GM23338 (cell line): ENCODE results near the gene PANK4. TPM values are rescaled to one million over a fixed set of nuclear protein-coding genes. Genes with fewer than 3 reads are reported as not detected.

Experiments used
- ATAC-seq: fragments of 200-7000 bp; cut with Tn5 transposase; 3 replicates; pipeline ENCODE4 v1.9.1; 2020
- DNase-seq: peaks from one replicate; pipeline ENCODE4 v3.0.0-alpha.2; 2015; ENCODE audit warnings: low spot score
- H2AFZ ChIP-seq: fragments of 200-600 bp; sonication (generic); 2 replicates; pipeline ENCODE4 v1.8.0; 2016; ENCODE audit warnings: antibody characterized with exemption, mild to moderate bottlenecking, moderate library complexity
- H3F3A ChIP-seq: fragments of 200-600 bp; sonication (generic); replicated peaks from 2 replicates; pipeline ENCODE4 v1.8.0; 2017; ENCODE audit warnings: antibody characterized with exemption, mixed run types, low read depth
- H3K27ac ChIP-seq: fragments of 200-600 bp; sonication (generic); 2 replicates; pipeline ENCODE4 v1.6.1; 2016; ENCODE audit warnings: low read depth
- H3K27me3 ChIP-seq: fragments of 200-600 bp; sonication (generic); 2 replicates; pipeline ENCODE4 v1.8.0; 2016; ENCODE audit warnings: mild to moderate bottlenecking, mixed run types, moderate library complexity; ENCODE audit not compliant: insufficient read depth
- H3K36me3 ChIP-seq: fragments of 200-600 bp; sonication (generic); 2 replicates; pipeline ENCODE4 v1.8.0; 2016; ENCODE audit warnings: mild to moderate bottlenecking; ENCODE audit not compliant: insufficient read depth
- H3K4me1 ChIP-seq: fragments of 200-600 bp; sonication (generic); 2 replicates; pipeline ENCODE4 v1.8.0; 2016; ENCODE audit warnings: mild to moderate bottlenecking, moderate library complexity; ENCODE audit not compliant: insufficient read depth
- H3K4me2 ChIP-seq: fragments of 200-600 bp; sonication (generic); 2 replicates; pipeline ENCODE4 v1.7.1; 2017; ENCODE audit warnings: mixed run types
- H3K4me3 ChIP-seq: fragments of 200-600 bp; sonication (generic); 2 replicates; pipeline ENCODE4 v1.6.1; 2016; ENCODE audit warnings: mixed run types
- H3K79me2 ChIP-seq: fragments of 200-600 bp; sonication (generic); replicated peaks from 2 replicates; pipeline ENCODE4 v1.8.0; 2017; ENCODE audit warnings: mild to moderate bottlenecking; ENCODE audit not compliant: insufficient read depth
- H3K9me2 ChIP-seq: fragments of 200-600 bp; sonication (generic); 2 replicates; pipeline ENCODE4 v1.8.0; 2017; ENCODE audit not compliant: insufficient read depth
- H4K20me1 ChIP-seq: fragments of 200-600 bp; sonication (generic); replicated peaks from 2 replicates; pipeline ENCODE4 v1.8.0; 2017; ENCODE audit warnings: mild to moderate bottlenecking; ENCODE audit not compliant: insufficient read depth
- H3K27ac Mint-ChIP-seq: 2 replicates; pipeline ENCODE4 v1.8.0; 2020; ENCODE audit warnings: inconsistent platforms, mild to moderate bottlenecking, moderate library complexity, mixed read lengths
- H3K27me3 Mint-ChIP-seq: 3 replicates; pipeline ENCODE4 v1.8.0; 2022; ENCODE audit warnings: low read depth, mild to moderate bottlenecking, moderate library complexity, mixed read lengths, inconsistent platforms; ENCODE audit not compliant: insufficient read depth, poor library complexity
- H3K36me3 Mint-ChIP-seq: 3 replicates; pipeline ENCODE4 v1.8.0; 2021; ENCODE audit warnings: low read depth, mild to moderate bottlenecking, inconsistent platforms, moderate library complexity, mixed read lengths
- H3K4me1 Mint-ChIP-seq: 3 replicates; pipeline ENCODE4 v1.8.0; 2020; ENCODE audit warnings: mild to moderate bottlenecking, inconsistent platforms, mixed read lengths
- H3K4me3 Mint-ChIP-seq: 3 replicates; pipeline ENCODE4 v1.8.0; 2021; ENCODE audit warnings: moderate library complexity, mild to moderate bottlenecking, inconsistent platforms, mixed read lengths
- H3K9me3 Mint-ChIP-seq: 3 replicates; pipeline ENCODE4 v1.8.0; 2020; ENCODE audit warnings: moderate library complexity, mild to moderate bottlenecking, inconsistent platforms, mixed read lengths
- CREB1 ChIP-seq: fragments of 250-450 bp; sonication (Bioruptor Pico); IDR thresholded peaks from 2 replicates; pipeline ENCODE4 v1.5.0; 2020; ENCODE audit warnings: low read depth, mild to moderate bottlenecking, moderate library complexity
- CTCF ChIP-seq, 2 experiments: fragments of 200-600 bp in 1 of 2; sonication (generic) in 1 of 2; conservative IDR thresholded peaks; 2 replicates each; pipeline versions ENCODE4 v1.5.1 to v1.6.1; 2016 to 2017; ENCODE audit warnings: antibody characterized with exemption in 2 of 2, low read depth in 2 of 2, mild to moderate bottlenecking in 2 of 2, moderate library complexity in 1 of 2
- ETS1 ChIP-seq: IDR thresholded peaks from 2 replicates; pipeline ENCODE4 v1.6.1; 2016; ENCODE audit warnings: antibody characterized with exemption
- EZH2 ChIP-seq: fragments of 200-600 bp; sonication (generic); IDR thresholded peaks from one replicate; pipeline ENCODE4 v1.8.0; 2017; ENCODE audit warnings: antibody characterized with exemption, mild to moderate bottlenecking, low read depth; ENCODE audit not compliant: unreplicated experiment
- EZH2phosphoT487 ChIP-seq: fragments of 200-600 bp; sonication (generic); IDR thresholded peaks from one replicate; pipeline ENCODE4 v1.8.1; 2018; ENCODE audit warnings: antibody characterized with exemption; ENCODE audit not compliant: unreplicated experiment
- JUNB ChIP-seq: IDR thresholded peaks from one replicate; pipeline ENCODE4 v1.6.1; 2016; ENCODE audit warnings: antibody characterized with exemption; ENCODE audit not compliant: unreplicated experiment
- NANOG ChIP-seq: IDR thresholded peaks from 2 replicates; pipeline ENCODE4 v1.6.1; 2016; ENCODE audit warnings: antibody characterized with exemption, borderline replicate concordance
- POLR2AphosphoS5 ChIP-seq: IDR thresholded peaks from 2 replicates; pipeline ENCODE4 v1.6.1; 2016; ENCODE audit warnings: antibody characterized with exemption, low read depth
- REST ChIP-seq: IDR thresholded peaks from one replicate; pipeline ENCODE4 v1.6.1; 2018; ENCODE audit warnings: antibody characterized with exemption; ENCODE audit not compliant: unreplicated experiment
- STAT1 ChIP-seq: IDR thresholded peaks from one replicate; pipeline ENCODE4 v1.6.1; 2016; ENCODE audit warnings: antibody characterized with exemption; ENCODE audit not compliant: unreplicated experiment
- ZNF114 ChIP-seq: fragments of 250-450 bp; sonication (Bioruptor Pico); IDR thresholded peaks from 2 replicates; pipeline ENCODE4 v1.5.0; 2020; ENCODE audit warnings: mild to moderate bottlenecking, moderate library complexity
- ZNF331 ChIP-seq: fragments of 250-450 bp; sonication (Bioruptor Pico); IDR thresholded peaks from 2 replicates; pipeline ENCODE4 v1.5.0; 2020; ENCODE audit warnings: low read depth, mild to moderate bottlenecking, moderate library complexity
- ZNF462 ChIP-seq: fragments of 250-450 bp; sonication (Bioruptor Pico); IDR thresholded peaks from 2 replicates; pipeline ENCODE4 v1.5.0; 2020; ENCODE audit warnings: mild to moderate bottlenecking, moderate library complexity
- polyA plus RNA-seq: library from polyadenylated mRNA; unstranded; fragments of >200 nt; fragmentation: Nextera tagmentation; extraction: Ambion mirVana; gene quantifications from 2 replicates; pipeline ENCODE4 v1.2.1, GENCODE V29; 2016
- total RNA-seq: library from RNA; depleted of rRNA; stranded (reverse); fragments of >200 nt; shearing (Covaris generic); gene quantifications from 2 replicates; pipeline ENCODE4 v1.2.3, GENCODE V29; 2014

Gene PANK4
- total and polyA plus RNA-seq, 2 experiments from 2014 or later: 25.8 to 43.7 TPM

GRCh38 chr1:2561446-2561845 lies 35.0 kb upstream of the PANK4 start:
- H3K4me3 ChIP-seq: no peak overlapping the region
- no peaks in the 10 kb centered on the region for H3K4me1 ChIP-seq
- no peaks in the 10 kb centered on the region for H3F3A ChIP-seq
- no peak overlapping the region for H3K27ac ChIP-seq
- DNase-seq (no peak), ATAC-seq (no peak)
- Mint-ChIP-seq H3K27me3 (peaks cover 13% of the 10 kb centered on the region), H3K9me3 (no peaks in the 10 kb centered on the region), H3K4me1 (peaks cover 5% of the 10 kb centered on the region), H3K4me3 (no peak overlapping the region), H3K36me3 (no peaks in the 10 kb centered on the region; the same call in 2 of the 3 replicates), H3K27ac (no peak overlapping the region)
- no peaks in the 10 kb centered on the region for H3K79me2 ChIP-seq
- TF ChIP-seq ZNF331 (CRISPR knock-in tag) (no peak), REST (no peak), EZH2 (no peak), CTCF (conservative IDR thresholded peaks at IDR 0.05; ENCODE audit: low read depth in 2 of 2) (no peak), JUNB (no peak), EZH2phosphoT487 (no peak), POLR2AphosphoS5 (no peak), ZNF462 (no peak), STAT1 (no peak), CREB1 (no peak), ETS1 (no peak), ZNF114 (CRISPR knock-in tag) (no peak), NANOG (no peak)
- no peaks in the 10 kb centered on the region for H3K9me2 ChIP-seq
- H3K36me3 ChIP-seq: no peaks in the 10 kb centered on the region
- no peak overlapping the region for H2AFZ ChIP-seq
- H3K4me2 ChIP-seq: no peak overlapping the region
- H3K27me3 ChIP-seq: no peaks in the 10 kb centered on the region
- no peaks in the 10 kb centered on the region for H4K20me1 ChIP-seq
